ENCODE measurements around the gene HLA-C.

DNA sequence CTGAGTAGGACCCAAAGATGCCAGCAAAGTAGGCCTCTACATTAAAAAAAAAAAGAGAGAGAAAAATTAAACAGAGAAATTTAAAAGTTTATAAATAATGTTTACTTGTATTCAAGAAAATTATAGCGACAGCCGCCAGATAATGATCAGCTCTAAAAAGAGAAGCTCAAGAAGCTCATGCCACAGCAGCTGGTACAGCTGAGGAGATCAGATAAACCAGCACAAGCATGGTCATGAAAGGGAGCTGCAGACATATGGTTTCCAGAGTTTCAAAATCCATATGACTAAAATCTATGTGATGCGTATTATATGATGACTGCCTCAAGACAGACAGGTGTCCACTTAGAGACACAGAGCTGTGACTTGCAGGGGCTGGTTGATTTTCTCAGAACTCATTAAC is 13.6 kb upstream of the HLA-C start:
- TF ChIP-seq FOXM1 (IDR thresholded peaks at IDR 0.05; ENCODE audit: borderline replicate concordance) (no peak), ARNT (IDR thresholded peaks at IDR 0.05) (no peak)

Data from HEK293T (cell line).